ENCODE measurements around the gene SFXN2.

DNA sequence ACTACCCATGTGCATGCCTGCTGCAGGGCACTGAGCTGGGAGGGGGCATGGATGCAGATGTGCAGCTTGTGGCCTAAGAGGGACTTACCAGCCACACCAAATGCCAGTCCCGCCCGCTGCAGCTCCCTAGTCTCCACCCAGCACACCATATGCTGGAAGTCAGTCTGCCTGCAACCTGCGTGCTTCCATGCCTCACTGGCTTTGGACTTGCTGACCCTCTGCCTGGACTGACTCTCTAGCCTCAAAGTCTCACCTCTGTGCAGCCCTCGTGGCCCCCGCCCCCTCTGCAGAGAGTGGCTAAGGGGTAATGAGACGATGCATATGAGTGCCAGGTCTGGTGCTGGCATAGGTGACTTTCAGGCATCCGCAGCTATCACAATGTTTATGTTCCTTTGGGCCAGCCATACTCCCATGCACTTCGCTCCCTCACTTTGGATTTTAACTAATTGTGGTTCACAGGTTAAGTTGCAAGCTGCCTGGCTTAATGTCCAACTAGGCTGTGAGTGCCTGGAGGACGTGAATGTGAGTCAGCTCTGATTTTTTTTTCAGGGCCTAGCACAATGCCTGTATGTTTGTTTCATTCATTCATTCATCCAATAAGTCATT, 48.4 kb upstream of the SFXN2 start:
- TF ChIP-seq, protein P1, sequence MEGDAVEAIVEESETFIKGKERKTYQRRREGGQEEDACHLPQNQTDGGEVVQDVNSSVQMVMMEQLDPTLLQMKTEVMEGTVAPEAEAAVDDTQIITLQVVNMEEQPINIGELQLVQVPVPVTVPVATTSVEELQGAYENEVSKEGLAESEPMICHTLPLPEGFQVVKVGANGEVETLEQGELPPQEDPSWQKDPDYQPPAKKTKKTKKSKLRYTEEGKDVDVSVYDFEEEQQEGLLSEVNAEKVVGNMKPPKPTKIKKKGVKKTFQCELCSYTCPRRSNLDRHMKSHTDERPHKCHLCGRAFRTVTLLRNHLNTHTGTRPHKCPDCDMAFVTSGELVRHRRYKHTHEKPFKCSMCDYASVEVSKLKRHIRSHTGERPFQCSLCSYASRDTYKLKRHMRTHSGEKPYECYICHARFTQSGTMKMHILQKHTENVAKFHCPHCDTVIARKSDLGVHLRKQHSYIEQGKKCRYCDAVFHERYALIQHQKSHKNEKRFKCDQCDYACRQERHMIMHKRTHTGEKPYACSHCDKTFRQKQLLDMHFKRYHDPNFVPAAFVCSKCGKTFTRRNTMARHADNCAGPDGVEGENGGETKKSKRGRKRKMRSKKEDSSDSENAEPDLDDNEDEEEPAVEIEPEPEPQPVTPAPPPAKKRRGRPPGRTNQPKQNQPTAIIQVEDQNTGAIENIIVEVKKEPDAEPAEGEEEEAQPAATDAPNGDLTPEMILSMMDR (conservative IDR thresholded peaks at IDR 0.05; ENCODE audit: low read length): no peak
- no peak for TF ChIP-seq EZH2phosphoT487 (IDR thresholded peaks at IDR 0.05; ENCODE audit: borderline replicate concordance)
